WTC11 (cell line): ENCODE results near the gene ADAM29. TPM values are rescaled to one million over a fixed set of nuclear protein-coding genes. Genes with fewer than 3 reads are reported as not detected.

Experiments
- ATAC-seq: fragments of 200-7000 bp; cut with Tn5 transposase; 2 replicates; pipeline ENCODE4 v1.10.0; 2021; ENCODE audit warnings: mild to moderate bottlenecking, moderate library complexity
- CTCF ChIA-PET: fragments of 300-600 bp; sonication (Branson Sonifier 250); formaldehyde crosslinking; loops from one replicate; lab custom pipeline; 2021; ENCODE audit warnings: antibody characterized with exemption; lab: Charles Lee
- POLR2A ChIA-PET: fragments of 350-600 bp; sonication (Branson Sonifier 250); formaldehyde crosslinking; loops from one replicate; lab custom pipeline; 2021; ENCODE audit warnings: antibody characterized with exemption; lab: Charles Lee
- DNase-seq: peaks from one replicate; pipeline ENCODE4 v3.0.0; 2021; ENCODE audit warnings: low spot score
- H3K27ac Mint-ChIP-seq: 2 replicates; pipeline ENCODE4 v1.8.0; 2021; ENCODE audit warnings: mixed read lengths
- H3K27me3 Mint-ChIP-seq: 2 replicates; pipeline ENCODE4 v1.8.0; 2021; ENCODE audit warnings: low read depth, mild to moderate bottlenecking, moderate library complexity, mixed read lengths
- H3K36me3 Mint-ChIP-seq: 2 replicates; pipeline ENCODE4 v1.8.0; 2021; ENCODE audit warnings: mixed read lengths
- H3K4me1 Mint-ChIP-seq: 2 replicates; pipeline ENCODE4 v1.8.0; 2022; ENCODE audit warnings: mixed read lengths
- H3K4me3 Mint-ChIP-seq: 2 replicates; pipeline ENCODE4 v1.8.0; 2021; ENCODE audit warnings: mild to moderate bottlenecking, moderate library complexity, mixed read lengths
- H3K9me3 Mint-ChIP-seq: 2 replicates; pipeline ENCODE4 v1.8.0; 2021; ENCODE audit warnings: mixed read lengths
- ATF2 ChIP-seq: sonication (generic); formaldehyde crosslinking; IDR thresholded peaks from 2 replicates; pipeline ENCODE4 v1.8.1; 2022; ENCODE audit warnings: low read depth, missing genetic modification reagents, borderline replicate concordance
- CTCF ChIP-seq: fragments of 200-600 bp; IDR thresholded peaks from 2 replicates; pipeline ENCODE4 v1.8.0; 2022; ENCODE audit warnings: antibody characterized with exemption
- E2F5 ChIP-seq: sonication (generic); formaldehyde crosslinking; IDR thresholded peaks from 2 replicates; pipeline ENCODE4 v1.8.1; 2022; ENCODE audit warnings: mild to moderate bottlenecking, moderate library complexity, missing genetic modification reagents
- ETV6 ChIP-seq: sonication (generic); formaldehyde crosslinking; IDR thresholded peaks from 2 replicates; pipeline ENCODE4 v1.8.1; 2022; ENCODE audit warnings: mild to moderate bottlenecking, missing genetic modification reagents
- FOXJ3 ChIP-seq: sonication (generic); formaldehyde crosslinking; IDR thresholded peaks from 2 replicates; pipeline ENCODE4 v1.9.0; 2021; ENCODE audit warnings: missing genetic modification reagents, mild to moderate bottlenecking, borderline replicate concordance
- FOXP4 ChIP-seq: sonication (generic); formaldehyde crosslinking; IDR thresholded peaks from 2 replicates; pipeline ENCODE4 v1.8.0; 2022; ENCODE audit warnings: mild to moderate bottlenecking, missing genetic modification reagents
- HMGA2 ChIP-seq: fragments of 250-450 bp; sonication (Bioruptor Pico); IDR thresholded peaks from 2 replicates; pipeline ENCODE4 v1.4.0; 2021; ENCODE audit warnings: mild to moderate bottlenecking, moderate library complexity
- JAZF1 ChIP-seq: fragments of 250-450 bp; sonication (Bioruptor Pico); IDR thresholded peaks from 2 replicates; pipeline ENCODE4 v1.9.0; 2021; ENCODE audit warnings: moderate library complexity, mild to moderate bottlenecking, inconsistent platforms
- KAT7 ChIP-seq: sonication (generic); formaldehyde crosslinking; IDR thresholded peaks from 2 replicates; pipeline ENCODE4 v1.8.1; 2023; ENCODE audit warnings: missing genetic modification reagents, mild to moderate bottlenecking, borderline replicate concordance
- MYBL2 ChIP-seq: sonication (generic); formaldehyde crosslinking; IDR thresholded peaks from 2 replicates; pipeline ENCODE4 v1.8.1; 2023; ENCODE audit warnings: mild to moderate bottlenecking, moderate library complexity, missing genetic modification reagents
- NFATC4 ChIP-seq: fragments of 250-450 bp; sonication (Bioruptor Pico); IDR thresholded peaks from 2 replicates; pipeline ENCODE4 v1.9.0; 2021; ENCODE audit warnings: mild to moderate bottlenecking
- NFE2L1 ChIP-seq: sonication (generic); formaldehyde crosslinking; IDR thresholded peaks from 2 replicates; pipeline ENCODE4 v1.8.1; 2023; ENCODE audit warnings: missing genetic modification reagents
- NFYB ChIP-seq: sonication (generic); formaldehyde crosslinking; conservative IDR thresholded peaks from 2 replicates; pipeline ENCODE4 v1.8.0; 2022; ENCODE audit warnings: low read depth, missing genetic modification reagents
- NR1H2 ChIP-seq: sonication (generic); formaldehyde crosslinking; IDR thresholded peaks from 2 replicates; pipeline ENCODE4 v1.9.0; 2021; ENCODE audit warnings: mild to moderate bottlenecking, moderate library complexity, missing genetic modification reagents
- NR2C2 ChIP-seq: sonication (generic); formaldehyde crosslinking; IDR thresholded peaks from 2 replicates; pipeline ENCODE4 v1.8.0; 2022; ENCODE audit warnings: mild to moderate bottlenecking, missing genetic modification reagents
- PREB ChIP-seq: sonication (generic); formaldehyde crosslinking; IDR thresholded peaks from 2 replicates; pipeline ENCODE4 v1.8.1; 2022; ENCODE audit warnings: mild to moderate bottlenecking, missing genetic modification reagents, moderate library complexity, borderline replicate concordance
- PRRX2 ChIP-seq: fragments of 250-450 bp; sonication (Bioruptor Pico); IDR thresholded peaks from 2 replicates; pipeline ENCODE4 v1.8.0; 2021; ENCODE audit warnings: mild to moderate bottlenecking
- TEAD1 ChIP-seq: sonication (generic); formaldehyde crosslinking; IDR thresholded peaks from 2 replicates; pipeline ENCODE4 v1.8.0; 2022; ENCODE audit warnings: mild to moderate bottlenecking, missing genetic modification reagents
- TEAD4 ChIP-seq: sonication (generic); formaldehyde crosslinking; IDR thresholded peaks from 2 replicates; pipeline ENCODE4 v1.8.0; 2022; ENCODE audit warnings: mild to moderate bottlenecking, missing genetic modification reagents
- TP53 ChIP-seq: sonication (generic); formaldehyde crosslinking; IDR thresholded peaks from 2 replicates; pipeline ENCODE4 v1.8.1; 2023; ENCODE audit warnings: mild to moderate bottlenecking, missing genetic modification reagents
- ZBTB43 ChIP-seq: sonication (generic); formaldehyde crosslinking; IDR thresholded peaks from 2 replicates; pipeline ENCODE4 v1.8.1; 2023; ENCODE audit warnings: mild to moderate bottlenecking, missing genetic modification reagents
- ZNF138 ChIP-seq: sonication (generic); formaldehyde crosslinking; conservative IDR thresholded peaks from 2 replicates; pipeline ENCODE4 v1.8.1; 2022; ENCODE audit warnings: mild to moderate bottlenecking, moderate library complexity, missing genetic modification reagents
- ZNF396 ChIP-seq: fragments of 250-450 bp; sonication (Bioruptor Pico); IDR thresholded peaks from 2 replicates; pipeline ENCODE4 v1.8.0; 2021; ENCODE audit warnings: mild to moderate bottlenecking, moderate library complexity, borderline replicate concordance
- ZNF416 ChIP-seq: fragments of 250-450 bp; sonication (Bioruptor Pico); IDR thresholded peaks from 2 replicates; pipeline ENCODE4 v1.9.0; 2021; ENCODE audit warnings: mild to moderate bottlenecking, inconsistent platforms
- ZNF423 ChIP-seq: fragments of 250-450 bp; sonication (Bioruptor Pico); IDR thresholded peaks from 2 replicates; pipeline ENCODE4 v2.1.2; 2022; ENCODE audit warnings: mild to moderate bottlenecking, moderate library complexity
- total RNA-seq: library from RNA; stranded (reverse); gene quantifications from 3 replicates; pipeline ENCODE4 v1.2.3, GENCODE V29; 2021

ADAM29 gene
- total RNA-seq, 1 experiment from 2014 or later, result not detected

GRCh38 chr4:174919886-174920423 is 1.8 kb downstream of the ADAM29 start:
- no peak for DNase-seq
- ATAC-seq, result no peak
- Mint-ChIP-seq H3K27me3 (no peaks in the 10 kb centered on the region), H3K4me3 (no peak overlapping the region), H3K36me3 (no peaks in the 10 kb centered on the region), H3K4me1 (no peaks in the 10 kb centered on the region), H3K27ac (no peak overlapping the region), H3K9me3 (peaks cover 2% of the 10 kb centered on the region; the same call in 1 of the 2 replicates)
- POLR2A ChIA-PET, result no interaction called here
- CTCF ChIA-PET, result no interaction called here
- TF ChIP-seq FOXP4 (CRISPR knock-in tag), result no peak
- no peak for TF ChIP-seq ETV6 (CRISPR knock-in tag)
- no peak for TF ChIP-seq NR2C2
- TF ChIP-seq TP53 (CRISPR knock-in tag), result no peak
- TF ChIP-seq ZNF423, result no peak
- TF ChIP-seq CTCF, result no peak
- TF ChIP-seq PRRX2 (CRISPR knock-in tag), result no peak
- TF ChIP-seq JAZF1 (CRISPR knock-in tag), result no peak
- TF ChIP-seq ZNF138, result no peak

GRCh38 chr4:174926958-174927357 is 8.8 kb downstream of the ADAM29 start:
- H3K4me3 Mint-ChIP-seq, result no peak overlapping the region
- ATAC-seq, result no peak
- no peak for TF ChIP-seq E2F5
- no peak for TF ChIP-seq TEAD4 (CRISPR knock-in tag)
- TF ChIP-seq ZNF396 (CRISPR knock-in tag), result no peak
- TF ChIP-seq FOXJ3 (CRISPR knock-in tag), result no peak
- no peak for TF ChIP-seq NFATC4 (CRISPR knock-in tag)
- no peak for TF ChIP-seq ATF2 (CRISPR knock-in tag)
- no peak for TF ChIP-seq NFE2L1
- TF ChIP-seq ETV6 (CRISPR knock-in tag), result no peak
- no peak for TF ChIP-seq NR1H2
- no peak for TF ChIP-seq TEAD1 (CRISPR knock-in tag)
- TF ChIP-seq NFYB (CRISPR knock-in tag), result no peak
- TF ChIP-seq PREB (CRISPR knock-in tag), result no peak
- no peak for TF ChIP-seq KAT7
- TF ChIP-seq ZBTB43, result no peak
- no peak for TF ChIP-seq ZNF416 (CRISPR knock-in tag)
- TF ChIP-seq MYBL2 (CRISPR knock-in tag), result no peak
- TF ChIP-seq HMGA2 (CRISPR knock-in tag), result no peak
- TF ChIP-seq, all 79 proteins: peak for 0
- Mint-ChIP-seq H3K27me3 (no peaks in the 10 kb centered on the region), H3K9me3 (peaks cover 4% of the 10 kb centered on the region; the same call in 1 of the 2 replicates), H3K36me3 (peaks cover 3% of the 10 kb centered on the region; the same call in 1 of the 2 replicates), H3K27ac (no peak overlapping the region), H3K4me1 (peaks cover 21% of the 10 kb centered on the region)
- CTCF ChIA-PET, result no interaction called here
- no peak for DNase-seq
- POLR2A ChIA-PET, result no interaction called here
